Activated CD4-positive, alpha-beta T cell treated with anti-CD3 and anti-CD28 coated beads, Interleukin-2, amount 50 U/mL, for 16 hours (primary cell): ENCODE data around the gene SMYD3.

Experiments used
- DNase-seq: peaks from one replicate; pipeline ENCODE4 v3.0.0-alpha.2; 2020

The SMYD3 gene

DNA sequence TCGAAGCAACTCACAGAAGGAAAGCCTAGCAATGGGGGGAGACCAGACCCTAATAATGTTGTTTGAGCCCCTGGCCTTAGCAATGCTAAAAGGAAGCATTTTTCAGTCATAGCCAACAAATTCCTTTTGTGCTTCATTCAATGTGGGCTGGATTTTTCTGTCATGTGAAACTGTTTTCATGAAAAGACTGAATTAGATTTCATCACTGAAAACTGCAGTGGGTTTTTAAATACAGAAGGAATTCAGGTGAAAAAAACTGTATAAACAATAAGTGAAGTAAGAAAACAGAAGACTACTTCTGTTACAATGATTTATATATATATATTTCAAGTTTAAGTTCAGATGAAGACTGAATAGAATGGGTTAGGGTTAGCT, 204.8 kb downstream of the SMYD3 start:
- DNase-seq, result no peak

GRCh38 chr1:246301553-246302250, 205.4 kb downstream of the SMYD3 start:
- no peak for DNase-seq

GRCh38 chr1:246300626-246301549, 206.2 kb downstream of the SMYD3 start:
- no peak for DNase-seq

DNA sequence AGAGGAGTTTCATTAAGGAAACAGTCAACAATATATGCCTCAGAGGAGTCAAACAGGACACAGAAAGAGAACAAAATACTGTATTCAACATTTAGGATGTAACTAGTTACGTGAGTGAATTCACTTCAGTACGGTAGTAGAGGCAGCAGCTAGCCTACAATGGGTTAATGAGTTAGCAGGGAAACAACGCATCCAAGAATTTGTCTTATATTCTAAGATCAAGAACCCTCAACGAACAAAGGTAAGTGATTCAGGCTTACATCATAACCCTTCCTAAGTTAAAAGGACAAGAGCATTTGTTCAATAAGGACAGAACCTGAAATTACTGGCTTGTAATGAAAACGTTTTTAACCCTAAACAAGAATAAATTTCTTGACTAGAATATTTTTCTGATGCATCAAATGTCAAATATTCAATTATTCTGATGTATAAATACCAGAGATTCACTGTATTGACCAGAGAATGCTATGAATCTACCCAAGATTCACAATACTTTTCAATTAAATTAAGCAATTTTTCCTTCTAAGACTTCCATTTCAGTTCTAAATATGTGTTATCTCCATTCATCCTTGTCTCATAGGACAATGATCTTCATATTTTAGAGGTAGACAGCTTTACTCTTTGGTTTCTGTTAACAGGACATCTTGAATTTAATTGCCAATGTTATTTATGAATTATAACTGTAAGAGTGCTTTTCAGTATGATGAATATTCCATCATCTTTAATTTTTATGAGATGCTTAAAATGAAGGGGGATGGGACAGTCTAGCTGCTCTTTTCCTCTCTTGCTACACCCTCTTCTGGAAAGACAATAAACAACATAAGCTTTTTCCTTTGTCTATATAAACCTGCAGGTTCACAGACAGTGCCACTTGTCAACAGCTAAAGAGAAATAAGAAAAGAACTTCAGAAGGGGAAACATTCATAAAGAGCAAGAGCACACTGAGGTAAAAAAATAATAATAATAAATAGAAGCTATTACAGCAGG, 209.5 kb downstream of the SMYD3 start:
- no peak for DNase-seq

- DNase-seq, result no peak
Observed at GRCh38 chr1:246295968-246296367, 211.1 kb downstream of the SMYD3 start.

- DNase-seq, result no peak
Observed at GRCh38 chr1:246295340-246295739, 211.7 kb downstream of the SMYD3 start.

DNA sequence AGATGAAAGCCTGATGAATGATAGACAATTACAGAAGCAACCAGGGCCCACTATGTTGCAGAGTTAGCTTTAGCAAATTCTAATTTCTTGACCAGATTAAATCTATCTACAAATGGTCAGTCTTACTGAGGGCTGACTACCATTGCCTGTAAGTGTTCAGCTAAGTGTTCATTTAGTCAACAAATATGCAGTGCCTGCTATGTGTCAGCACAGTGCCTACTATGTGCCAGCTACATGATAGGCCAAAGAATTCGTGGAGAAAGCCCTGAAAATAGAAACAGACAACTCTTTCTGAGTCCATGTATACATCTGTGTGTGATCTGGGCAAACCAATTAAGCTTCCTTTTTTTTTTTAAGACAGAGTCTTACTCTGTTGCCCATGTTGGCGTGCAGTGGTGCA, 212.8 kb downstream of the SMYD3 start:
- DNase-seq, result no peak

GRCh38 chr1:246293366-246294121, 213.5 kb downstream of the SMYD3 start:
- DNase-seq, result no peak

GRCh38 chr1:246292571-246292970, 214.5 kb downstream of the SMYD3 start:
- DNase-seq, result no peak

GRCh38 chr1:246291127-246291526, 216.0 kb downstream of the SMYD3 start:
- DNase-seq, result no peak

GRCh38 chr1:246283771-246284410, 223.2 kb downstream of the SMYD3 start:
- no peak for DNase-seq

DNA sequence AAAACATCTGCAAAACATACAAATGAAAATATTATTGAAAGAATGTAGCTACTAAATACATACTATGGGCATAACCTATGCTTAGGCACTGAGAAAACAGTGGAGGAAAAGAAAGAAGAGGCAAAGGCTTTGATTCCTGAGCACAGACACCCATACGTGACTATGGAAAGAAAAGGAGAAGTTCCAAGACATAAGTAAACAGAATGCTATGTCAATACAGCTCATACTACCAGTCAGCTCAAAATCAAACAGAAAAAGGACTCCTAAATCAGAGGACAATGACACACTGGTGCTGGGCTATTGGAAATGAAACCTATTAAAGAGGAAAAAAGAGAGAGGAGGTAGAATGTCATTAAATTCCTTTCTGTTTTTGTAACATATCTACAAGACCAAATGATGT, 225.4 kb downstream of the SMYD3 start:
- no peak for DNase-seq

GRCh38 chr1:246281195-246281594, 225.9 kb downstream of the SMYD3 start:
- DNase-seq, result no peak

DNA sequence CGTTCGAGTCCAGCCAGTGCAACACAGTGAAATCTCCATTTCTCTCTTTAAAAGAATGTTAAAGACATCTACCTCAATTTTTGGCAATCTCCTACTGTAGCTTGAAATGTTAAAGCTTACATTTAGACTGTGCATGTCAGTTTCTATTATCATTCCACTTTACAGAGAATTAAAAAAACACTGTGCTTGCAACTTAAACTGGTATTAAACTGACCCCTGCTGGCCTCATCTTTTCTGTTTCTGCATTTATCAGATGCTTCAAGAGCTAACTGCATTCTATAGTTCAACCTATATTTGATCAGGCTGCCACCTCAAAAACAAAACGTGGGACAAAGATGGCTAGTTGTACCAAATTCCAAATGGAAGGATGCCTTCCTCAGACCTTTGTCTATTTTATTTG, 226.5 kb downstream of the SMYD3 start:
- no peak for DNase-seq

GRCh38 chr1:246279402-246279801, 227.7 kb downstream of the SMYD3 start:
- DNase-seq, result no peak

GRCh38 chr1:246278371-246278770, 228.7 kb downstream of the SMYD3 start:
- no peak for DNase-seq

DNA sequence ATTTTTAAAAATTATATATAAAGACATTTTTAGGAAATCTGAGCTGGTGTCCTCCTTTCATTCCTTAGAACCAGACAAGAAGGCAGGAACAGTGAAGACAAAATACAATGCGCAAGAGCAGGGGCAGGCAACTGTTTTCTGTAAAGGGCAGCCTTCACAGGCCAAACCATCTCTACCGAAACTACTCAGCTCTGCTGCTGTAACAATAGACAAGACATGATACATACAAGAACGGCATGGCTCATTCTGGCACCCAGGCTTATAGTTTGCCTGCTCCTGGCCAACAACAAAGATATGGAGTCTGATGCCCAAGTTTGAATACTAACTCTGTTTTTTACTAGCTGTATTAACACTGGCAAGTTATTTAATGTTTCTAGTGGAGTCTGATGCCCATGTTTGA, 232.0 kb downstream of the SMYD3 start:
- no peak for DNase-seq

- DNase-seq, result no peak
Observed at GRCh38 chr1:246274186-246274585, 232.9 kb downstream of the SMYD3 start.

DNA sequence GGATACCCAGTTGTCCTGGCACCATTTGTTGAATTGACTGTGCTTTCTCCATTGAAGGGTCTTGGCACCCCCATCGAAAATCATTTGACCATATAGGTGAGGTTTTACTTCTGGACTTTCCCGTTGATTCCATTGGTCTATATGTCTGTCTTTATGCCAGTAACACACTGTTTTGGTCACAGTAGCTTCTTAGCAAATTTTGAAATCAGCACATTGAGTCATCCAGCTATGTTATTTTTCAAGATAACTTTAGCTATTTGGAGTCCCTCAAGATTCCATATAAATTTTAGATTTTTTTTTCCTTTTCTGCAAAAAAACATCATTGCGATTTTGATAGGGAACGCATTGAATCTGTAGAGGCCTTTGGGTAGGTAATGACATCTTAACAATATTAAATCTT, 235.6 kb downstream of the SMYD3 start:
- DNase-seq, result no peak

DNA sequence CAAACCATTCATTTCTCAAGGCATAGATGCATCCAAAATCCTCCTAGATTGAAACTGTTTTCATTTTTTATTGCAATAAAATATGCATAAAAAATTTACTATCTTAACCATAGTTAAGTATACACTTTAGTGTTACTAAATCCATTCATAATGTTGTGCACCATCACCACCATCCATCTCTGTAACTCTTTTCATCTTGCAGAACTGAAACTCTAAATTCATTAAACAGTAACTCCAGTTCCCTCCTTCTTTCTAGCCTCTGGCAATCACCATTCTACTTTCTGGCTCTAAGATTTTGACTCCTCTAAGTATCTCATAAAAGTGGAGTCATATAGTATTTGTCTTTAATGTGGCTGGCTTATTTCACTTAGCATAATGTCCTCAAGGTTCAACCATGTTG, 236.8 kb downstream of the SMYD3 start:
- no peak for DNase-seq

GRCh38 chr1:246269466-246269865, 237.6 kb downstream of the SMYD3 start:
- DNase-seq, result no peak

DNA sequence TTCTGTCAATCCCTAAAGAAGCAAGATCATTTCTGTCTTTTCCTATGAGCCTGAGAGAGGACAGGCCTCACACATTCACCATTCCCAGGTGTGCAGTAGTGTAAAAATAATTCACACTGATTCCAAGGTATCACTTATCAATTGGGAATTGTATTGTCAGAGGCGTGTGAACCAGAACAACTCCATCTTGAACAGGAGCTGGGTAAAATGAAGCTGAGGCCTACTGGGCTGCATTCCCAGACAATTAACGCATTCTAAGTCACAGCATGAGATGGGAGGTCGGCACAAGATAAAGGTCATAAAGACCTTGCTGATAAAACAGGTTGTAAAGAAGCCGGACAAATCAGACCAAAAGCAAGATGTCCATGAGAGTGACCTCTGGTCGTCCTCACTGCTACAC, 239.2 kb downstream of the SMYD3 start:
- no peak for DNase-seq
